Natural killer cell (primary cell): ENCODE data around the gene CORO2A. TPM values are rescaled to one million over a fixed set of nuclear protein-coding genes. Genes with fewer than 3 reads are reported as not detected.

Experiments
- ATAC-seq, 3 donors: fragments of 150-1000 bp in 2 of 3; fragments of 200-7000 bp in 1 of 3; cut with Tn5 transposase; 1 replicate in 1 of 3; 2 replicates in 2 of 3; pipeline ENCODE4 v1.10.0; 2021; ENCODE audit warnings: mild to moderate bottlenecking in 2 of 3, moderate library complexity in 2 of 3
- DNase-seq, 2 donors: peaks; one replicate each; pipeline versions ENCODE4 v3.0.0 to v3.0.0-alpha.2; 2013 to 2021; ENCODE audit warnings: mixed read lengths in 1 of 2
- H3K27ac ChIP-seq: one replicate; pipeline ENCODE4 v1.5.1; 2013; ENCODE audit warnings: mild to moderate bottlenecking, low read length
- H3K27me3 ChIP-seq: one replicate; pipeline ENCODE4 v1.6.1; 2013; ENCODE audit warnings: low read length; ENCODE audit not compliant: control insufficient read depth, insufficient read depth
- H3K36me3 ChIP-seq: one replicate; pipeline ENCODE4 v1.6.1; 2013; ENCODE audit warnings: low read length; ENCODE audit not compliant: control insufficient read depth, insufficient read depth
- H3K4me1 ChIP-seq: one replicate; pipeline ENCODE4 v1.6.1; 2013; ENCODE audit warnings: low read length; ENCODE audit not compliant: control insufficient read depth, insufficient read depth
- H3K4me3 ChIP-seq: one replicate; pipeline ENCODE4 v1.5.1; 2013; ENCODE audit warnings: low read length
- H3K9me3 ChIP-seq: one replicate; pipeline ENCODE4 v1.6.1; 2013; ENCODE audit warnings: low read length; ENCODE audit not compliant: control insufficient read depth, insufficient read depth
- H3K27ac Mint-ChIP-seq, 2 donors: one replicate each; pipeline ENCODE4 v1.8.0; 2022; ENCODE audit warnings: mild to moderate bottlenecking in 2 of 2, mixed read lengths in 2 of 2, moderate library complexity in 1 of 2
- H3K27me3 Mint-ChIP-seq, 2 donors: one replicate each; pipeline ENCODE4 v1.8.0; 2022; ENCODE audit warnings: low read depth in 2 of 2, mixed read lengths in 2 of 2
- H3K36me3 Mint-ChIP-seq: one replicate; pipeline ENCODE4 v1.8.0; 2022; ENCODE audit warnings: mixed read lengths
- H3K4me1 Mint-ChIP-seq, 2 donors: one replicate each; pipeline ENCODE4 v1.8.0; 2022; ENCODE audit warnings: mixed read lengths in 2 of 2
- H3K4me3 Mint-ChIP-seq: one replicate; pipeline ENCODE4 v1.8.0; 2022; ENCODE audit warnings: mild to moderate bottlenecking, moderate library complexity, mixed read lengths
- H3K9me3 Mint-ChIP-seq, 2 donors: one replicate each; pipeline ENCODE4 v1.8.0; 2022; ENCODE audit warnings: mixed read lengths in 2 of 2
- WGBS: methylation state at CpG from one replicate; pipeline ENCODE4 v1.1.7; 2013; ENCODE audit warnings: missing lambda C conversion rate; ENCODE audit not compliant: insufficient coverage; 5-methylcytosine and 5-hydroxymethylcytosine counted together
- intact Hi-C: fragments of 100-400 bp; cut with micrococcal nuclease; formaldehyde crosslinking; loops from one replicate; pipeline ENCODE4 v1.14.2; 2022
- total RNA-seq, 4 donors: library from RNA; stranded (reverse); fragments of 120-200 nt in 1 of 4; gene quantifications; one replicate each; pipeline versions ENCODE4 v1.2.3 to v1.2.4, GENCODE V29; 2013 to 2022
- TF ChIP-seq, protein P1 (sequence below): fragments of 200-600 bp; IDR thresholded peaks from one replicate; pipeline ENCODE4 v1.8.0; 2022; ENCODE audit warnings: antibody characterized with exemption

CORO2A gene
- total RNA-seq, 3 donors from 2014 or later (not counting 1 experiment from before 2014, with no cell fraction given), result 1.9 to 3.6 (median 2.3) TPM

- Mint-ChIP-seq H3K4me1 (peaks cover 0 to 12% of the 10 kb centered on the region in 2 donors), H3K4me3 (no peak overlapping the region), H3K9me3 (no peaks in the 10 kb centered on the region), H3K27ac (peak overlapping the region; percentile 27 to 60), H3K36me3 (no peaks in the 10 kb centered on the region), H3K27me3 (no peaks in the 10 kb centered on the region)
- Histone ChIP-seq H3K27ac (no peak overlapping the region), H3K27me3 (no peaks in the 10 kb centered on the region), H3K36me3 (peaks cover 9% of the 10 kb centered on the region), H3K4me1 (peaks cover 18% of the 10 kb centered on the region), H3K4me3 (no peak overlapping the region), H3K9me3 (no peaks in the 10 kb centered on the region)
- ATAC-seq (no peak), DNase-seq (peak in 1 of 2 donors; percentile 64)
- TF ChIP-seq, protein P1, sequence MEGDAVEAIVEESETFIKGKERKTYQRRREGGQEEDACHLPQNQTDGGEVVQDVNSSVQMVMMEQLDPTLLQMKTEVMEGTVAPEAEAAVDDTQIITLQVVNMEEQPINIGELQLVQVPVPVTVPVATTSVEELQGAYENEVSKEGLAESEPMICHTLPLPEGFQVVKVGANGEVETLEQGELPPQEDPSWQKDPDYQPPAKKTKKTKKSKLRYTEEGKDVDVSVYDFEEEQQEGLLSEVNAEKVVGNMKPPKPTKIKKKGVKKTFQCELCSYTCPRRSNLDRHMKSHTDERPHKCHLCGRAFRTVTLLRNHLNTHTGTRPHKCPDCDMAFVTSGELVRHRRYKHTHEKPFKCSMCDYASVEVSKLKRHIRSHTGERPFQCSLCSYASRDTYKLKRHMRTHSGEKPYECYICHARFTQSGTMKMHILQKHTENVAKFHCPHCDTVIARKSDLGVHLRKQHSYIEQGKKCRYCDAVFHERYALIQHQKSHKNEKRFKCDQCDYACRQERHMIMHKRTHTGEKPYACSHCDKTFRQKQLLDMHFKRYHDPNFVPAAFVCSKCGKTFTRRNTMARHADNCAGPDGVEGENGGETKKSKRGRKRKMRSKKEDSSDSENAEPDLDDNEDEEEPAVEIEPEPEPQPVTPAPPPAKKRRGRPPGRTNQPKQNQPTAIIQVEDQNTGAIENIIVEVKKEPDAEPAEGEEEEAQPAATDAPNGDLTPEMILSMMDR, result no peak
- WGBS, result 37% methylated on average over 5 of the region's 6 CpGs
- intact Hi-C loops, result loop anchor here (2.0 kb wide), 1 partner anchor 43 kb away; the partner anchor contains the start of gene TRIM14
Measured at GRCh38 chr9:98075332-98075805, 117.1 kb downstream of the CORO2A start.

DNA sequence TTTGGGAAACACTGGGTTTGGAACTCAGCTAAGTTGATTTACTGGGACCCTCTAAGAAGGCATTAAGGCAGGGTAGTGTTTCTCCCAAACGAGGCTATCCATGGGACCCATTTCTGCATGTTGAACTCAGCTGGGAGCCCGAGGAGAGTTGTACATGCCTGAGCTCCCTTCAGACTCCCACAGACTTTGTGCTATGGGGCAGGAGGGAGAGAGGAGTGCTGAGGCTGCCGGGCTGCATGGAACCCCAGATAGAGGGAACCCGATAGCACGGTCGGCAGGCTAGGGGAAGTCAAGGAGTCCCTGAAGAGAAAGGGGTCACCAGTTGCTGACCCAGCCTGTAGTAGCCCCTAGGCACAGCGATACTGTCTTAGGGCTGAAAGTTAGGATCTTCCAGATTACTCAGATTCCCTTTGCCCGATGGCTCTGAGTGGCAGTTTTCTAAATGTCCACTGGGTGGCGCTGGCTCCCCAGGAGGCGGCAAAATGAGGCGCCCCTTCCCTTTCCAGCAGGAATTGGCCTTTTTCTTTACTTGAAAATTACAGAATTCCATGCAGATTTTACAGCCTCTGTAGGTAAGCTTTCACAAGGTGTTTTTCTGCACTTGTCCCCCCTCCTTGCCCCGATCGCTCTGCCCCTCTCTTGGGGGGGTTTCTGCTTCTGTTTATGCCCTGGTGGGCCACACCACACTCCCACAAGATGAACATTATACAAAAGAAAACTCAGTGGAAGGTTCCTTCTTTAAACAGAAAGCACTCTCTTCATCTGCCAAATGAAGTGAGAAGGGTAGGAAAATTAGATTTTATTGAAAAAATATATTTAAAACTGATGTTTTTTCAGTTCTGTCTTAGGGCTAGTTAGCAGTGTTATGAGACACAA, 118.1 kb downstream of the CORO2A start:
- Histone ChIP-seq H3K36me3 (peaks cover 5% of the 10 kb centered on the region), H3K27me3 (no peaks in the 10 kb centered on the region), H3K9me3 (no peaks in the 10 kb centered on the region), H3K4me3 (no peak overlapping the region), H3K27ac (no peak overlapping the region), H3K4me1 (peaks cover 18% of the 10 kb centered on the region)
- Mint-ChIP-seq H3K36me3 (no peaks in the 10 kb centered on the region), H3K4me3 (no peak overlapping the region), H3K27ac (peak overlapping the region in 1 of 2 donors; percentile 27), H3K4me1 (peaks cover 0 to 12% of the 10 kb centered on the region in 2 donors), H3K27me3 (no peaks in the 10 kb centered on the region), H3K9me3 (no peaks in the 10 kb centered on the region)
- TF ChIP-seq, protein P1, result peak; percentile 98
- ATAC-seq (peak; percentile 73 to 85 (median 76)), DNase-seq (peak; percentile 61 to 83)
- intact Hi-C loops, result loop anchor here (1.0 to 5.0 kb wide), 4 partner anchors 44 to 189 kb away; partner anchors contain the start of gene TRIM14
- WGBS, result 42% methylated on average over 13 of the region's 13 CpGs

DNA sequence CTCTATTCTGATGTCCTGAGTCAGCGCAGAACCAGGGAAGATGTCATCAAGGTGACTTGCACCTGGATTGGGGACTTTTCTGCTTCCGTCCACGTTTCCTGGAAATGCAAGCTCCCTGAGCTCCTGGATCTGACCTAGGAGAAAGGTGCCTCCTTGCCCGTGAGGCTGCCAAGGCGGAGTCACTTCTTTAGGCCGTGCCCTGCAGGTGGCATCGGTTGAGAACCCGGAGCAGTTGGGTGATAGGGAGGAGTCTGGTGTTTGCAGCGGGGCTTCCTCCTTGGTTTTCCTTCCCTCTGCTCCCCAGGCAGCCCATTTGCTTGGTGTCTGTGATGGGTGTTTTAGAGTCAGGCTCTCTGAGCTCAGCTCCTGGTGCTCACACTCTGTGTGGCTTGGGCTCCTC, 120.7 kb downstream of the CORO2A start:
- H3K27me3 Mint-ChIP-seq, result no peaks in the 10 kb centered on the region
- no peaks in the 10 kb centered on the region for H3K36me3 Mint-ChIP-seq
- no peak overlapping the region for H3K4me3 Mint-ChIP-seq
- peaks cover 0 to 12% of the 10 kb centered on the region in 2 donors for H3K4me1 Mint-ChIP-seq
- no peaks in the 10 kb centered on the region for H3K9me3 Mint-ChIP-seq
- Histone ChIP-seq H3K27ac (no peak overlapping the region), H3K27me3 (no peaks in the 10 kb centered on the region), H3K4me3 (no peak overlapping the region), H3K4me1 (peaks cover 18% of the 10 kb centered on the region), H3K36me3 (peaks cover 2% of the 10 kb centered on the region), H3K9me3 (no peaks in the 10 kb centered on the region)
- intact Hi-C loops, result loop anchor here (5.0 kb wide), 1 partner anchor 136 kb away; no protein-coding TSS in a partner anchor
- TF ChIP-seq, protein P1, result no peak
- 71% methylated on average over 9 of the region's 9 CpGs for whole genome bisulfite sequencing
- DNase-seq, result no peak
- ATAC-seq, result no peak
- H3K27ac Mint-ChIP-seq, result no peak overlapping the region

Other genes starting within 250 kb of the CORO2A start
- gene ANP32B, start 209.3 kb downstream of the CORO2A start, total RNA-seq, result 100 to 1,000 TPM in 2 of 3 donors, 10 to 100 TPM in 1; 89.9 to 107 (median 100) TPM
- 10 to 100 TPM; 30.7 to 36.8 (median 34.1) TPM for gene NANS, start 135.9 kb downstream of the CORO2A start, total RNA-seq
- 10 to 100 TPM; 45.1 to 66.5 (median 65.3) TPM for gene TRIM14, start 73.4 kb downstream of the CORO2A start, total RNA-seq
- 1 to 10 TPM; 5.0 to 8.9 (median 7.0) TPM for gene TBC1D2, start 63.0 kb upstream of the CORO2A start, total RNA-seq